HCT116 (cell line): ENCODE results near the gene FILIP1. TPM values are rescaled to one million over a fixed set of nuclear protein-coding genes. Genes with fewer than 3 reads are reported as not detected.

Experiments used
- ATAC-seq: fragments of 200-7000 bp; cut with Tn5 transposase; 2 replicates; pipeline ENCODE4 v1.9.1; 2020; ENCODE audit warnings: mild to moderate bottlenecking, moderate library complexity
- BruUV-seq: library from RNA; stranded (reverse); fragments of 400-500 nt; replicated peaks from 2 replicates; lab custom pipeline; 2021; lab: Mats Ljungman, UMichigan
- CTCF ChIA-PET: fragments of 300-600 bp; sonication (Branson Sonifier 250); formaldehyde crosslinking; loops from one replicate; lab custom pipeline; 2021; ENCODE audit warnings: antibody characterized with exemption; lab: Charles Lee
- POLR2A ChIA-PET: fragments of 300-600, 350-600 bp; sonication (Branson Sonifier 250); formaldehyde crosslinking; loops from one replicate; lab custom pipeline; 2021; ENCODE audit warnings: antibody characterized with exemption; lab: Charles Lee
- RAD21 ChIA-PET, 2 experiments: fragments of 300-600 bp; sonication (Branson Sonifier 250); formaldehyde crosslinking; loops; one replicate each; lab custom pipeline; 2023; ENCODE audit warnings: low total read pairs in 2 of 2; ENCODE audit not compliant: uncharacterized antibody in 2 of 2, unreplicated experiment in 2 of 2, low non-redundant PET in 1 of 2; lab: Charles Lee
- DNase-seq: peaks from one replicate; pipeline ENCODE4 v3.0.0-alpha.2; 2010; ENCODE audit warnings: low read depth, low spot score
- H2AFZ ChIP-seq: fragments of 200-600 bp; shearing (Covaris generic), sonication (generic); 2 replicates; pipeline ENCODE4 v1.6.1; 2017; ENCODE audit warnings: low read depth, mixed run types, mixed read lengths, antibody characterized with exemption, low read length; ENCODE audit not compliant: poor library complexity, severe bottlenecking
- H3K27ac ChIP-seq: 2 replicates; pipeline ENCODE4 v1.5.1; 2012; ENCODE audit warnings: low read depth, low read length
- H3K27me3 ChIP-seq: fragments of 200-600 bp; sonication (generic); 2 replicates; pipeline ENCODE4 v1.6.1; 2016; ENCODE audit warnings: mixed run types, low read length, mixed read lengths; ENCODE audit not compliant: insufficient read depth
- H3K36me3 ChIP-seq, 2 experiments: fragments of 200-500 bp in 1 of 2; fragments of 200-600 bp in 1 of 2; sonication (Bioruptor generic) in 1 of 2; sonication (generic) in 1 of 2; 2 replicates each; pipeline versions ENCODE4 v1.5.1 to v1.6.1; 2014 to 2016; ENCODE audit warnings: low read length in 2 of 2, inconsistent platforms in 1 of 2, mixed read lengths in 1 of 2, mixed run types in 1 of 2; ENCODE audit not compliant: insufficient read depth in 2 of 2, control insufficient read depth in 1 of 2
- H3K4me1 ChIP-seq, 2 experiments: fragments of 200-600 bp in 1 of 2; sonication (generic) in 1 of 2; 2 replicates each; pipeline versions ENCODE4 v1.5.1 to v1.6.1; 2012 to 2017; ENCODE audit warnings: low read length in 2 of 2, inconsistent platforms in 1 of 2, mild to moderate bottlenecking in 1 of 2, mixed read lengths in 1 of 2, mixed run types in 1 of 2, moderate library complexity in 1 of 2; ENCODE audit not compliant: insufficient read depth in 2 of 2, control insufficient read depth in 1 of 2
- H3K4me2 ChIP-seq: fragments of 200-600 bp; sonication (generic); 2 replicates; pipeline ENCODE4 v1.6.1; 2017; ENCODE audit warnings: mixed run types, low read length, mixed read lengths
- H3K4me3 ChIP-seq, 2 experiments: fragments of 200-600 bp in 1 of 2; sonication (generic) in 1 of 2; replicated peaks in 1 of 2; 2 replicates each; pipeline ENCODE4 v1.5.1; 2011 to 2016; ENCODE audit warnings: low read length in 2 of 2, control low read depth in 1 of 2, low read depth in 1 of 2, mild to moderate bottlenecking in 1 of 2, mixed read lengths in 1 of 2, mixed run types in 1 of 2
- H3K79me2 ChIP-seq: fragments of 200-600 bp; sonication (generic); 2 replicates; pipeline ENCODE4 v1.6.1; 2017; ENCODE audit warnings: mild to moderate bottlenecking, mixed run types, low read length, moderate library complexity, mixed read lengths; ENCODE audit not compliant: insufficient read depth
- H3K9ac ChIP-seq: fragments of 200-600 bp; sonication (generic); 2 replicates; pipeline ENCODE4 v1.6.1; 2016; ENCODE audit warnings: low read length, mixed read lengths
- H3K9me2 ChIP-seq: fragments of 200-600 bp; sonication (generic), shearing (Covaris generic); 2 replicates; pipeline ENCODE4 v1.6.1; 2017; ENCODE audit warnings: mixed run types, mild to moderate bottlenecking, moderate library complexity; ENCODE audit not compliant: insufficient read depth
- H3K9me3 ChIP-seq, 2 experiments: fragments of 200-500 bp in 1 of 2; fragments of 200-600 bp in 1 of 2; sonication (Bioruptor generic) in 1 of 2; sonication (generic) in 1 of 2; 2 replicates each; pipeline ENCODE4 v1.6.1; 2014 to 2017; ENCODE audit warnings: low read length in 2 of 2, mixed read lengths in 2 of 2, inconsistent platforms in 1 of 2, low read depth in 1 of 2, mild to moderate bottlenecking in 1 of 2, mixed run types in 1 of 2, moderate library complexity in 1 of 2; ENCODE audit not compliant: control insufficient read depth in 1 of 2, insufficient read depth in 1 of 2
- H4K20me1 ChIP-seq: fragments of 200-600 bp; sonication (generic), shearing (Covaris generic); 2 replicates; pipeline ENCODE4 v1.6.1; 2017; ENCODE audit warnings: mixed run types, mild to moderate bottlenecking, moderate library complexity; ENCODE audit not compliant: insufficient read depth
- ATF3 ChIP-seq: IDR thresholded peaks from 2 replicates; pipeline ENCODE4 v1.6.1; 2012
- CBX3 ChIP-seq: IDR thresholded peaks from 2 replicates; pipeline ENCODE4 v1.6.1; 2012; ENCODE audit warnings: low read depth
- CEBPB ChIP-seq: IDR thresholded peaks from 2 replicates; pipeline ENCODE4 v1.6.1; 2012; ENCODE audit warnings: low read depth
- CTCF ChIP-seq, 3 experiments: fragments of 200-600 bp in 1 of 3; sonication (generic) in 1 of 3; IDR thresholded peaks in 2 of 3; conservative IDR thresholded peaks in 1 of 3; 2 replicates each; pipeline ENCODE4 v1.5.1; 2012 to 2017; ENCODE audit warnings: low read depth in 2 of 3, low read length in 2 of 3, antibody characterized with exemption in 1 of 3, borderline replicate concordance in 1 of 3, control low read depth in 1 of 3, mild to moderate bottlenecking in 1 of 3, mixed read lengths in 1 of 3, mixed run types in 1 of 3, moderate library complexity in 1 of 3; ENCODE audit not compliant: insufficient read depth in 1 of 3
- EGR1 ChIP-seq: IDR thresholded peaks from 2 replicates; pipeline ENCODE4 v1.6.1; 2012; ENCODE audit warnings: low read depth
- ELF1 ChIP-seq: IDR thresholded peaks from 2 replicates; pipeline ENCODE4 v1.6.1; 2012; ENCODE audit warnings: low read depth, borderline replicate concordance
- EZH2phosphoT487 ChIP-seq: fragments of 200-600 bp; IDR thresholded peaks from 2 replicates; pipeline ENCODE4 v1.6.1; 2018; ENCODE audit warnings: antibody characterized with exemption, borderline replicate concordance
- JUND ChIP-seq: IDR thresholded peaks from 2 replicates; pipeline ENCODE4 v1.6.1; 2012
- MAX ChIP-seq: IDR thresholded peaks from 2 replicates; pipeline ENCODE4 v1.6.1; 2012
- POLR2A ChIP-seq: IDR thresholded peaks from 2 replicates; pipeline ENCODE4 v1.7.0; 2011; ENCODE audit warnings: borderline replicate concordance; ENCODE audit not compliant: insufficient read depth, insufficient read length; ENCODE audit errors: extremely low read depth
- RAD21 ChIP-seq: IDR thresholded peaks from 2 replicates; pipeline ENCODE4 v1.6.1; 2012; ENCODE audit warnings: low read depth, mild to moderate bottlenecking
- REST ChIP-seq: IDR thresholded peaks from 2 replicates; pipeline ENCODE4 v1.6.1; 2012; ENCODE audit warnings: low read depth
- SP1 ChIP-seq: IDR thresholded peaks from 2 replicates; pipeline ENCODE4 v1.6.1; 2012; ENCODE audit warnings: low read depth
- TCF7L2 ChIP-seq: IDR thresholded peaks from 2 replicates; pipeline ENCODE4 v1.7.0; 2011; ENCODE audit warnings: borderline replicate concordance, inconsistent platforms; ENCODE audit not compliant: insufficient read depth, insufficient read length; ENCODE audit errors: extremely low read depth
- ZBTB33 ChIP-seq: IDR thresholded peaks from 2 replicates; pipeline ENCODE4 v1.6.1; 2011; ENCODE audit warnings: mild to moderate bottlenecking, low read length, moderate library complexity; ENCODE audit not compliant: insufficient replicate concordance; ENCODE audit errors: extremely low read depth
- ZFX ChIP-seq: fragments of 450-650 bp; IDR thresholded peaks from 2 replicates; pipeline ENCODE4 v1.6.1; 2017
- intact Hi-C: fragments of 100-400 bp; cut with micrococcal nuclease; formaldehyde crosslinking; loops from 2 replicates; pipeline ENCODE4 v1.10.0; 2022
- total RNA-seq: library from RNA; stranded (reverse); gene quantifications from one replicate; pipeline ENCODE4 v1.2.1, GENCODE V29; 2021; ENCODE audit not compliant: unreplicated experiment

Gene FILIP1
- total RNA-seq, 1 experiment from 2014 or later, result 0.05 TPM

GRCh38 chr6:75494290-75494689 lies 690 bp upstream of the FILIP1 start:
- ChIA-PET CTCF (no interaction called here), RAD21 (no interaction called here), POLR2A (no interaction called here)
- Histone ChIP-seq H3K36me3 (no peaks in the 10 kb centered on the region), H3K4me3 (no peak overlapping the region), H3K9me3 (no peaks in the 10 kb centered on the region), H3K4me2 (no peak overlapping the region), H3K4me1 (peaks cover 5 to 11% of the 10 kb centered on the region in 2 experiments; a peak in 3 of 4 replicates), H4K20me1 (no peaks in the 10 kb centered on the region), H3K27ac (no peak overlapping the region), H3K9me2 (no peaks in the 10 kb centered on the region), H2AFZ (no peak overlapping the region), H3K79me2 (no peaks in the 10 kb centered on the region), H3K27me3 (no peaks in the 10 kb centered on the region), H3K9ac (no peak overlapping the region)
- no peak for DNase-seq
- ATAC-seq, result no peak
- intact Hi-C loops, result no loop called here
- TF ChIP-seq EGR1, result no peak
- TF ChIP-seq TCF7L2, result no peak
- TF ChIP-seq SP1, result no peak
- TF ChIP-seq REST, result no peak
- no peak for TF ChIP-seq ATF3
- no peak for TF ChIP-seq EZH2phosphoT487
- no peak for TF ChIP-seq ZFX
- TF ChIP-seq MAX, result no peak
- no peak for TF ChIP-seq CEBPB
- TF ChIP-seq ELF1, result no peak
- TF ChIP-seq JUND, result no peak
- no peak for TF ChIP-seq POLR2A
- no peak for TF ChIP-seq CBX3
- no peak for TF ChIP-seq RAD21
- TF ChIP-seq CTCF (IDR thresholded peaks at IDR 0.05 in 2 of 3, conservative IDR thresholded peaks at IDR 0.05 in 1 of 3; ENCODE audit: borderline replicate concordance in 1 of 3, insufficient read depth in 1 of 3, low read depth in 2 of 3, low read length in 2 of 3), result no peak
- TF ChIP-seq ZBTB33, result no peak
- BruUV-seq, result no TSS peak
